NCI-H748 treated with DMSO at 0.1 percent for 48 hours (cell line): ENCODE data around the gene TNFSF9.
"Not testable (repeated sequence)": the region's sequence is repeated elsewhere in the genome, so short reads cannot be mapped to it uniquely, and the experiment has no call there.

ENCODE experiments used
- DNase-seq: peaks from one replicate; lab custom pipeline; 2025; lab: John Stamatoyannopoulos, UW

Gene TNFSF9

GRCh38 chr19:6572217-6572616 lies 41.4 kb downstream of the TNFSF9 start:
- no peak for DNase-seq

- no peak for DNase-seq
These were observed 42.5 kb downstream of the TNFSF9 start for GRCh38 chr19:6573350-6573749.

- DNase-seq: no peak
These were observed 46.1 kb downstream of the TNFSF9 start for GRCh38 chr19:6576869-6577475.

- DNase-seq: no peak
These were observed 46.8 kb downstream of the TNFSF9 start for GRCh38 chr19:6577476-6578125.

GRCh38 chr19:6579450-6580178 lies 48.8 kb downstream of the TNFSF9 start:
- no peak for DNase-seq

GRCh38 chr19:6580313-6580712 lies 49.5 kb downstream of the TNFSF9 start:
- no peak for DNase-seq

- not testable (repeated sequence) for DNase-seq
These were observed 52.0 kb downstream of the TNFSF9 start for GRCh38 chr19:6582515-6583484.
